ENCODE results near the gene H2AZ2.
"Not testable (repeated sequence)": the region's sequence is repeated elsewhere in the genome, so short reads cannot be mapped to it uniquely, and the experiment has no call there.

H2AZ2 gene

GRCh38 chr7:44849259-44849884 is 1.5 kb upstream of the H2AZ2 start:
- DNase-seq (no peak), ATAC-seq (no peak)
- H3K27me3 Mint-ChIP-seq: no peaks in the 10 kb centered on the region
- H3K4me1 Mint-ChIP-seq: peaks cover 59% of the 10 kb centered on the region
- peak overlapping the region; percentile 99 to 100 for H3K27ac Mint-ChIP-seq
- no peaks in the 10 kb centered on the region for H3K9me3 Mint-ChIP-seq
- H3K4me3 Mint-ChIP-seq: peak overlapping the region; percentile 85 to 94

- no peaks in the 10 kb centered on the region for H3K27me3 Mint-ChIP-seq
- ATAC-seq (peak; percentile 82), DNase-seq (peak; percentile 92 to 94)
- H3K4me1 Mint-ChIP-seq: peaks cover 54% of the 10 kb centered on the region
- peak overlapping the region; percentile 85 to 94 for H3K4me3 Mint-ChIP-seq
- peak overlapping the region; percentile 93 to 100 for H3K27ac Mint-ChIP-seq
- no peaks in the 10 kb centered on the region for H3K9me3 Mint-ChIP-seq
Observed at GRCh38 chr7:44847509-44847919, 373 bp downstream of the H2AZ2 start.

GRCh38 chr7:44846816-44847508 is 925 bp downstream of the H2AZ2 start:
- ATAC-seq (peak; percentile 56), DNase-seq (no peak)
- Mint-ChIP-seq H3K4me1 (peaks cover 59% of the 10 kb centered on the region), H3K9me3 (no peaks in the 10 kb centered on the region), H3K4me3 (peak overlapping the region; percentile 85 to 94), H3K27me3 (no peaks in the 10 kb centered on the region), H3K27ac (peak overlapping the region; percentile 93 to 100)

GRCh38 chr7:44846390-44846789 is 1.5 kb downstream of the H2AZ2 start:
- not testable (repeated sequence) for ATAC-seq, H3K27me3 Mint-ChIP-seq, H3K9me3 Mint-ChIP-seq
- Mint-ChIP-seq H3K4me1 (peaks cover 65% of the 10 kb centered on the region), H3K4me3 (peak overlapping the region; percentile 85 to 94), H3K27ac (peak overlapping the region; percentile 93 to 100)
- DNase-seq: peak in 1 of 2 donors; percentile 27

GRCh38 chr7:44845451-44845850 is 2.4 kb downstream of the H2AZ2 start:
- Mint-ChIP-seq H3K4me1 (peaks cover 69% of the 10 kb centered on the region), H3K27ac (peak overlapping the region in 1 of 2 donors; percentile 40), H3K27me3 (no peaks in the 10 kb centered on the region), H3K4me3 (peak overlapping the region; percentile 85 to 94), H3K9me3 (no peaks in the 10 kb centered on the region)
- DNase-seq (no peak), ATAC-seq (no peak)

- ATAC-seq, H3K27ac Mint-ChIP-seq, DNase-seq, H3K4me3 Mint-ChIP-seq, H3K9me3 Mint-ChIP-seq, H3K27me3 Mint-ChIP-seq: not testable (repeated sequence)
- peaks cover 60% of the 10 kb centered on the region for H3K4me1 Mint-ChIP-seq
Observed at GRCh38 chr7:44843440-44843839, 4.4 kb downstream of the H2AZ2 start.

DNA sequence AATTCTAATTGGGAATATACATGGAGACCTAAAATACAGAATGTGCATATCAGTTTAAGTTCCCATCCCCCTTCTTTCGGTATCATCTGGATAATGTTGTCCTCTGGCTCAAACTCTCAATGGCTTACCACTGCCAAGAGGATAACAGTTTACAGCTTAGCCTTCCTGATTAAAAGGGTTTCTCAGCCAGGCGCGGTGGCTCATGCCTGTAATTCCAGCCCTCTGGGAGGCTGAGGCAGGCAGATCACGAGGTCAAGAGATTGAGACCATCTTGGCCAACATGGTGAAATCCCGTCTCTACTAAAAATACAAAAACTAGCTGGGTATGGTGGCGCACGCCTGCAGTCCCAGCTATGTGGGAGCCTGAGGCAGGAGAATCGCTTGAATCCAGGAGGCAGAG is 5.2 kb downstream of the H2AZ2 start:
- H3K4me1 Mint-ChIP-seq: peaks cover 62% of the 10 kb centered on the region
- not testable (repeated sequence) for H3K27ac Mint-ChIP-seq, H3K4me3 Mint-ChIP-seq

DNA sequence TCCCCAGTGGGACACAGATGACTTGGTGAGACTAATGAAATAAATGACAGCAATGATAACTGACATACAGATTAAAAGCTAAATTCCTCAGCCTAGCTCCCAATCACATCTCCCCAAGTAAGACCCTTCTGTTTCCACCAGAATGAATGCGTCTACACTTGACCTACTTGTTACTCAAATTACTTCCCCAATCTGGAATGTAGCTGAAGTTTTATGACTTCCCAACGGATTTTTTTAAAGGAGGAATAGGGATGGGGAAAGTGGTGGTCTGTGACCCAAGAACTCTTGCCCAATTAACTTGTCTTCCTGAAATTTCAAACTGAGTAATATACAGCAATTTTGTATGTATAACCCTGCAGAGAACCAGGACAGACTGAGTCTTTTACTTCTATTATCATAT is 9.1 kb downstream of the H2AZ2 start:
- H3K27me3 Mint-ChIP-seq: no peaks in the 10 kb centered on the region
- no peaks in the 10 kb centered on the region for H3K9me3 Mint-ChIP-seq
- DNase-seq (no peak), ATAC-seq (no peak)
- peaks cover 34% of the 10 kb centered on the region for H3K4me1 Mint-ChIP-seq
- peak overlapping the region in 1 of 2 donors; percentile 42 for H3K27ac Mint-ChIP-seq
- no peak overlapping the region for H3K4me3 Mint-ChIP-seq

More for the DNA sequence above, 5.2 kb downstream of the H2AZ2 start:
- ATAC-seq, DNase-seq, H3K9me3 Mint-ChIP-seq, H3K27me3 Mint-ChIP-seq: not testable (repeated sequence)

DNA sequence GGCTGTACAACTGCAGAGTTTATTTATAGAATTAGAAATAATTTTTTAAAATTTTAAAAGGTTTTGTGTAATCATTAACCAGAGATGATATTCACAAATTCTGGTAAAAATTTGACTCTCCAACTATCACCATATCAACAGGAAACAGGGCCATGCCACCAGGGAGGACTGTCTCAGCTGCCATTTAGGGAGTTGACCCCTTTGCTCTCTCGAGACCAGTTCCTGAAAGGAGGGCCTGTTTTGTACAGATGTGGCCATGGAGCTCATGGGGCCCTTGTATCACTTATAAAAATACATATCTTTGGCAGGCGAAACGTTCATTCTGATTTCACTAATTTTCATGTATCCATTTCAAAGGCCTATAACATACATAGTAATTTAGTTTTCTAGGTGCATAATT is 20.3 kb downstream of the H2AZ2 start:
- DNase-seq (no peak), ATAC-seq (no peak)
- H3K27ac Mint-ChIP-seq: peak overlapping the region in 1 of 2 donors; percentile 48
- no peak overlapping the region for H3K4me3 Mint-ChIP-seq
- H3K9me3 Mint-ChIP-seq: no peaks in the 10 kb centered on the region
- H3K27me3 Mint-ChIP-seq: no peaks in the 10 kb centered on the region
- H3K4me1 Mint-ChIP-seq: peaks cover 20% of the 10 kb centered on the region

DNA sequence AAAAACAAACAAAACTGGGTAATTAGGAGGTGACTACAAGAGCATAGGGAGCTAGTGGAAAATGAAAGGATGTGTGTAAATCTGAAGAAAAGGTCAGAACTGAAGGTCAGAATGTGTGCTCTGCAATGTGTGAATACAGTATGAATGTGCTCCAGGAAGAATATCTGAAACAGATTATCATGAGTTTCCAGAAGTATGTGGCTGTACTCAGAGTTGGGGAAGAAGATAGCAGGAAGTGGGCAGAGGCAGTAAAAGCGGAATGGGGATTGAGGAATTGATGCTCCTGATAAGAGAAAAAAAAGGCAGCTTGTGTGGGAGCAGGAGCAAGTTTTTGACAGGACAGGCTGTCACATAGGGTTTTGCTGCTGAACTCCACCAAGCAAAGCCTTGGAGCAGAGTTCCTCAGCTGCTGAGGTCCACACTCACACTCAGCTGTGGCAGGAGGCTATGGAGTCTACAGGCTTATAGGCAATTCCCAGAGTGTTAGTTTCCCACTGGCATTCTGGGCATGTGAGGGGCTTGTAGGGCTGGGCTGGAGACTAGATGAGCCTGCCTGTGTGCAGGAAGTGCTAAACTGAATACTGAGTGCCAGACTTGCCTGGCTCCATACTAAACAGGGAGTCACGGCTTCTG is 22.9 kb downstream of the H2AZ2 start:
- Mint-ChIP-seq H3K27me3 (no peaks in the 10 kb centered on the region), H3K4me1 (peaks cover 20% of the 10 kb centered on the region), H3K27ac (peak overlapping the region; percentile 1 to 12), H3K4me3 (no peak overlapping the region), H3K9me3 (no peaks in the 10 kb centered on the region)
- DNase-seq (no peak), ATAC-seq (peak; percentile 31)

GRCh38 chr7:44823255-44823781 is 24.6 kb downstream of the H2AZ2 start:
- Mint-ChIP-seq H3K4me1 (peaks cover 20% of the 10 kb centered on the region), H3K27me3 (no peaks in the 10 kb centered on the region), H3K4me3 (no peak overlapping the region), H3K27ac (peak overlapping the region; percentile 28 to 81), H3K9me3 (no peaks in the 10 kb centered on the region)
- ATAC-seq: peak; percentile 43
- no peak for DNase-seq

GRCh38 chr7:44819292-44819691 is 28.6 kb downstream of the H2AZ2 start:
- Mint-ChIP-seq H3K4me1 (no peaks in the 10 kb centered on the region), H3K9me3 (no peaks in the 10 kb centered on the region), H3K27ac (no peak overlapping the region), H3K4me3 (no peak overlapping the region), H3K27me3 (no peaks in the 10 kb centered on the region)
- DNase-seq (no peak), ATAC-seq (no peak)

DNA sequence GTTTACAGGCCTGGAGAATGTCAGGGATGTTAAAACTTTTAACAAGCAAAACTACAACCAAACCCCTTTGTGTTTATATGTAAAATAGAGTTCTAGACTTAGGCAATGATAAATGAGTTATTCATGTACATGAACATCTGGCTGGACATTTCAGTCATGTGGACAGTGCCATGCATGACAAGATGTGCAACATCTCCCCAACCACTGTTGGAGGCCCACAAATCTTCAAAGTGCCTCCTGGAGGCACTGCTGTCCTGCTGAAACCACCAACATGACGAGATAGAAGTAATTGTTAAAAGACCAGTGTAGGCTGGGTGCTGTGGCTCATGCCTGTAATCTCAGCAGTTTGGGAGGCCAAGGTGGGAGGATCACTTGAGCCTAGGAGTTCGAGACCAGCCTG is 33.0 kb downstream of the H2AZ2 start:
- Mint-ChIP-seq H3K9me3 (no peaks in the 10 kb centered on the region), H3K4me1 (no peaks in the 10 kb centered on the region), H3K4me3 (no peak overlapping the region), H3K27ac (no peak overlapping the region), H3K27me3 (no peaks in the 10 kb centered on the region)
- peak; percentile 72 for ATAC-seq
- DNase-seq: no peak

DNA sequence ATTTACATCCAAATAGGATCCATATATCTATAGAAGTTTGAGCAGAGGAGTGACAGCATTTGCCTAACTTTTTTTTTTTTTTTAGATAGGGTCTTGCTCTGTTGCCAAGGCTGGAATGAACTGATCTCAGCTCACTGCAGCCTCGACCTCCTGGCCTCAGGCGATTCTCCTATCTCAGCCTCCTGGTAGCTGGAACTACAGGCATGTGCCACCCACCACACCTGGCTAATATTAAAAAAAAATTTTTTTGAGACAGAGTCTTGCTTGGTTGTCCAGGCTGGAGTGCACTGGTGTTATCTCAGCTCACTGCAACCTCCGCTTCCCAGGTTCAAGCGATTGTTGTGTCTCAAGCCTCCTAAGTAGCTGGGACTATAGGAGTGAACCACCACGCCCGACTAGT is 36.3 kb downstream of the H2AZ2 start:
- no peaks in the 10 kb centered on the region for H3K4me1 Mint-ChIP-seq
- DNase-seq (no peak), ATAC-seq (no peak)
- H3K27ac Mint-ChIP-seq: no peak overlapping the region
- H3K27me3 Mint-ChIP-seq: no peaks in the 10 kb centered on the region
- H3K4me3 Mint-ChIP-seq: no peak overlapping the region
- no peaks in the 10 kb centered on the region for H3K9me3 Mint-ChIP-seq

GRCh38 chr7:44811093-44811492 is 36.8 kb downstream of the H2AZ2 start:
- Mint-ChIP-seq H3K4me3 (no peak overlapping the region), H3K27ac (no peak overlapping the region), H3K4me1 (no peaks in the 10 kb centered on the region), H3K9me3 (no peaks in the 10 kb centered on the region), H3K27me3 (no peaks in the 10 kb centered on the region)
- ATAC-seq (no peak), DNase-seq (no peak)

DNA sequence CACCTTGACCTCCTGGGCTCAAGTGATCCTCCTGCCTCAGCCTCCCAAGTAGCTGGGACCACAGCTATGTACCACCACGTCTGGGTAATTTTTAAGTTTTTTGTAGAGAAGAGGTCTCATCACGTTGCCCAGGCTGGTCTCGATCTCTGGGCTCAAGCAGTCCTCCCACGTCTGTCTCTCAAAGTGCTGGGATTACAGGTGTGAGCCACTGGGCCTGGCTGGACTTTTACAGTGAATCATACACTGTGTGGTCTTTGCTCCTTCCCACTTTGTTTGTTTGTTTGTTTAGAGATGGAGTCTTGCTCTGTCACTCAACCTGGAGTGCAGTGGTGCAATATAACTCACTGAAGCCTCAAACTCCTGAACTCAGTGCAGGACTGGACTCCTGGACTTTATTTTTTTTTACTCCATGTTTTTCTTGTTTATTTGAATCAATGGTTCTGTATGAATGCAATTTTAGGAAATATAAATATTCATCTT is 38.9 kb downstream of the H2AZ2 start:
- Mint-ChIP-seq H3K27ac (peak overlapping the region in 1 of 2 donors; percentile 36), H3K4me1 (no peaks in the 10 kb centered on the region), H3K9me3 (no peaks in the 10 kb centered on the region), H3K27me3 (no peaks in the 10 kb centered on the region), H3K4me3 (no peak overlapping the region)
- ATAC-seq (no peak), DNase-seq (no peak)
